ENCODE measurements around the gene RASAL1.
A peak's percentile ranks its signal among the peaks of the same experiment; 100 is the strongest.

Gene RASAL1

DNA sequence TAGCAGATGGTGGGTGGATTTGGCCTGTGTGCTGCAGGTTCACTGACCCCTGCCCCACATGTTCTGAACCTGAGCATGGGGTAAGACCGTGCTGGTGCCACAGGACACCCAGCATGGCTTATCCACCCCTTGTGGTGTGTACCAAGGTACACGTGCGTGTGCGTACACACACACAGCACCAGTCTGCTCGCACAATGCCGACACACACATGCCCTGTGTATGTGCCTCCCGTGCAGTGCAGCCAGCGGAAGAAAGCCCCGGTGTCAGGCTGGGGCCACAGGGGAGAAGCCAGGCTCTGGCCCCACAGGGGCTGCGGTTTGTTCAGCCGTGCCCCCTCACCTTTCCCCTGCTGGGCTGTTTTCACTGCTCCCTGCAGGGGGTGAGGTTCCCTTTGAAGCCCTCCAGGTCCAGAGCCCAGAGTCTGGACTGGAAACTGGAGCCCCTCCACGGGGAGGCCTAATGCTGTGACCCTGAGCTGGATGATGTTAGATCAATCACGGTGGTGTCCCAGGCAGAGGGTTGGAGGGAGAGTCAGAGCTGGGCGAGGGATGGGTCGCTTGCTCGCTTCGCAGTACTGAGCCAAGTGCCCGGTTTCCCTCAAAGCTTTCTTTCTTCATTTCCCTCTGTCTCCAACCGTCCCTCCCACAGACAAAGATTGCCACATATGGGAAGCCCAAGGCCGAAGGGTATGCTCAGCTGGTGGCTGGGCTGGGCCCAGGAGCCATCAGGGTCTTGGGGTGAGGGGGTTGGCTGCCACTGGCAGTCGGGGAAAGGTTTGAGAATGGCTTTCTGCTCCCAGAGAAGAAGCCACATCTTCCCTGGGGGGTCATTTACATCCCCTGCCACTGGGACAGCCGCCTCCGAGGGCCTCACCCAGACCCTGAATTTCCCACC, 72.8 kb downstream of the RASAL1 start:
- FAIRE-seq (no peak), DNase-seq (ENCODE audit: insufficient read length, low spot score) (no peak)

- DNase-seq (ENCODE audit: insufficient read length, low spot score) (no peak), FAIRE-seq (no peak)
These were observed 74.4 kb downstream of the RASAL1 start for GRCh38 chr12:113061061-113061694.

DNA sequence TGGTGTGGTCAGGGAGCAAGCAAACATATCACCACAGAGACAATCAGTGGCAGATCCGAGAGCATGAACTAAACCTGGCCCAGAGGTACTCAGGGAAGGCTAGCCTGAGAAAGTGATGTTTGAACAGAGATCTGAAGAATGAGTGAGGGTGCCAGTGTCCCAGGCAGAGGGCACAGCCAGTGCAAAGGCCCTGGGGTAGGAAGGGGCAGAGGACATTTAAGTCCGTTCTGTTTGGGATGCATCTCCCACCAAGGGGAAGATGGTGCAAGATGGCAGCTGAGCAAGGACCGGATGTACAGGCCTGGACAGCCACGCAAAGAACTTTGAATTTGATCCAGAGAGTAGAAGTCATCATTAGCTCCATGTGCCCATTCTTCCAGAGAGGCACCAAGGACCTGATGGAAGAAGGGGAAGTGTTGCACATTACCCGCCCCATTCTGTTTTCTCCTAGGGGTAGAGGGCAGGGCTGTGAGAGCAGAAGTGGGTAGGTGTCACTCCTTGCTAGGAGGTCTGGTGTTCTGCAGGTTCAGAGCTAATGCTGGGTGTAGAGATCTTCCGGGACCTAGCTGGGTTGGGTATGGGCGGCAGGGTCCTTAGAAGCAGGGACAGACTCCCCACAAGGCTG, 75.1 kb downstream of the RASAL1 start:
- DNase-seq (ENCODE audit: insufficient read length, low spot score), result no peak
- FAIRE-seq, result no peak

GRCh38 chr12:113059071-113059595, 76.4 kb downstream of the RASAL1 start:
- FAIRE-seq (no peak), DNase-seq (ENCODE audit: insufficient read length, low spot score) (no peak)

GRCh38 chr12:113058553-113058952, 77.0 kb downstream of the RASAL1 start:
- FAIRE-seq, result no peak
- DNase-seq (ENCODE audit: insufficient read length, low spot score), result no peak

- FAIRE-seq, result no peak
- no peak for DNase-seq (ENCODE audit: insufficient read length, low spot score)
These were observed 77.7 kb downstream of the RASAL1 start for GRCh38 chr12:113057565-113058485.

GRCh38 chr12:113056631-113057488, 78.7 kb downstream of the RASAL1 start, which contains the start of gene DTX1:
Gene DTX1 (plus strand): TSS chr12:113056730. CDS start chr12:113058193, 1,463 bp downstream.
- DNase-seq (ENCODE audit: insufficient read length, low spot score) (no peak), FAIRE-seq (no peak)

DNA sequence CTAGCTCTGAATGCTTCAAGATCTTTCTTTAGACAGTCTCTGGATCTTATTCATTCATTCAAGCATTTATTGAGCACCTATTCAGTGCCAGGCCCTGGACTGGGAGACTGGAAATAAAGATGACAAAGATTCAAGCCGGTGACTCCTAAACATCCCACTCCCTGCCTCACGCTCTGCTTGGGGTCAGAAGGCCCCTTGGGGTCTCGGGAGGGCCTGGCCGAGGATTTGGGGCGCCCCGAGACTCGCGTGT, 79.3 kb downstream of the RASAL1 start:
- DNase-seq (ENCODE audit: insufficient read length, low spot score) (no peak), FAIRE-seq (no peak)

DNA sequence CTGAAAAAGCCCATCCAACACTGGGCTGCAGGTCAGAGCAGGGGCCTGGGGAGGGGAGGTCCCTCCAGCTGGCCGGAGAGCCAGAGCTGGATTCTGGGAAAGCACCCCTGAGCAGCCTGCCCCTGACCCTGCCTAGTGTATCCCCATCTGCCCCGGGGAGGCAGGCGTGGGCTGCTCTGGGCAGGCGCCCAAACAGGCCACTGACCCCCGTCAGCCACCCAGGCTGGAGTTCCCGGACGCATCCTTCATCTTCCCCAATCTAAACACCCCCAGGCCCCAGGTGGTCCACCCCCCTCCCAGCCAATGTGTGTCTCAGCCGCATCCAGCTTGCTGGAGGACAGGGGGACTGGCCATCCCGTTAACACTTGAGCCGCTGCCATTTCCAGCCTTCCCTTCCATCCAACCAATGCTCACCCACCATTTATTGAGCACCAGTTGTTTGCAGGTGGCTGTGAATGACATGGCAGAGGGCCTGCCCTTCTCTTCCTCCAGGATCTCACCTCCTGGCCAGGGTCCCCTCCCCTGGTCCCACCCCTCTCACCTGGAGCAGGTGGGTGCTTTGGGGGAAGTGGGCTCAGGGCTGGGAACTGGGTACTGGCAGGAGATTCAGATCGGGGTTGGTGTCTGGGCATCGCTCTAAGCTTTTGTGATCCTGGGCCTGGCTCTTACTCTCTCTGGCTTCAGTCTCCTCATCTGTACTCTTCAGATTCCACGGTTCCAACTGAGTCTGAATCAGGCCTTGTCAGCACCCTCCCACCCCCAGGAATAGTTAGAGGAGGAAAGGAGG, 79.8 kb downstream of the RASAL1 start:
- FAIRE-seq (no peak), DNase-seq (ENCODE audit: insufficient read length, low spot score) (no peak)

- DNase-seq (ENCODE audit: insufficient read length, low spot score) (no peak), FAIRE-seq (no peak)
These were observed 80.5 kb downstream of the RASAL1 start for GRCh38 chr12:113054948-113055486.

DNA sequence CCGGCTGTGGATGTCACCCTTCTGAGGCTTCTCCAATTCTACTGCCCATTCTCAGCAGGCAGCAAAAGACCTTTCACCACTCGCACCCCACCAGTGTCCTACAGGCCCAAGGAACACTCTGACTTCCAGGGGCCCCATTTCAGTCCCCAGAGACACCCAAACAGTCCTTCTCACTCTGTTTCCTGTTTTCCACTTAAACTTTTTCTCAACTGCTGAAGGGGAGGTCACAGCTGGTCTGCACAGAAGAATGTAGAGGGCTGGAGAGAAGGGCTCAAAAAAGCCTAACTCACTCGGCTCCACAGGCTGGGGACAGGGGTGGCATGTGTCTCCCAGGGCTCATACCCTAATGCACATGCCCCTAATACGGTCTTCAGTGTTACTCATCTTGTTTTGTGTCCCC, 83.2 kb downstream of the RASAL1 start:
- FAIRE-seq (peak; percentile 26), DNase-seq (ENCODE audit: insufficient read length, low spot score) (no peak)

DNA sequence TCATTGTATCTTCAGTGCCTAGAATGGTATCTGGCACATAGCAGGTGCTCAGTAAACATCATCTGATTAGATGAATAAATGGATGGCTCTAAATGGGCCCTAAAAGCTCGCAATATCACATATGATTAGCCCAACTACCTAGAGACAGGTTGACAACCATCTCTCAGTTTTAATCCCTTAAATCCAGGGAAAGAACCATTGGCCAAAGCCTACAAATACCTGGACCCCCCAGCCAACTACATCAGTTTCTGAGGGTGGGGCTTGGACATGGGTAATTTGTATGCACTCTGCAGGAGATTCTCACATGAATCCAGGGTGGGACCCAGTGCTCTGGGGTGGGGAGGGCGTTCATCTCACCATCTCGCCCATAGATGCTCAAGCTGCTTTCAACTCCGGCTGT, 83.8 kb downstream of the RASAL1 start:
- DNase-seq (ENCODE audit: insufficient read length, low spot score) (no peak), FAIRE-seq (no peak)

GRCh38 chr12:113050795-113051194, 84.8 kb downstream of the RASAL1 start:
- DNase-seq (ENCODE audit: insufficient read length, low spot score), result no peak
- FAIRE-seq, result peak; percentile 64

GRCh38 chr12:113049976-113050742, 85.4 kb downstream of the RASAL1 start:
- FAIRE-seq (peak; percentile 84), DNase-seq (ENCODE audit: insufficient read length, low spot score) (peak; percentile 60)

All from GM19239 (cell line).